PFSK-1 (cell line): ENCODE measurements around the gene NUP98.

ENCODE experiments used
- FOXP2 ChIP-seq: optimal IDR thresholded peaks from 2 replicates; pipeline ENCODE3; 2011; ENCODE audit warnings: borderline replicate concordance, control low read depth, inconsistent platforms; ENCODE audit not compliant: insufficient read depth; ENCODE audit errors: extremely low read length, extremely low read depth
- POLR2AphosphoS5 ChIP-seq: IDR thresholded peaks from 2 replicates; pipeline ENCODE4 v1.6.1; 2012; ENCODE audit warnings: low read depth, mild to moderate bottlenecking, control low read depth, low read length, moderate library complexity
- REST ChIP-seq, 2 experiments: IDR thresholded peaks; 2 replicates each; pipeline versions ENCODE4 v1.6.1 to v1.8.0; 2011 to 2012; ENCODE audit warnings: low read depth in 2 of 2, low read length in 2 of 2, control low read depth in 1 of 2, inconsistent platforms in 1 of 2, mild to moderate bottlenecking in 1 of 2, moderate library complexity in 1 of 2; ENCODE audit not compliant: insufficient read depth in 1 of 2
- SIN3A ChIP-seq: IDR thresholded peaks from 2 replicates; pipeline ENCODE4 v1.6.1; 2012; ENCODE audit warnings: mild to moderate bottlenecking, low read length, moderate library complexity, borderline replicate concordance; ENCODE audit not compliant: insufficient read depth
- TAF1 ChIP-seq: IDR thresholded peaks from 2 replicates; pipeline ENCODE4 v1.6.1; 2012; ENCODE audit warnings: low read length, control low read depth, borderline replicate concordance; ENCODE audit not compliant: insufficient read depth

NUP98 gene

GRCh38 chr11:3767536-3767935, 29.8 kb downstream of the NUP98 start:
- no peak for TF ChIP-seq SIN3A
- TF ChIP-seq TAF1 = no peak
- TF ChIP-seq FOXP2 = no peak
- TF ChIP-seq POLR2AphosphoS5 = no peak
- TF ChIP-seq REST (IDR thresholded peaks at IDR 0.05; ENCODE audit: insufficient read depth in 1 of 2, low read depth in 2 of 2, low read length in 2 of 2) = no peak

- TF ChIP-seq REST (IDR thresholded peaks at IDR 0.05; ENCODE audit: insufficient read depth in 1 of 2, low read depth in 2 of 2, low read length in 2 of 2) (no peak), POLR2AphosphoS5 (no peak), FOXP2 (no peak), SIN3A (no peak), TAF1 (no peak)
These were observed 33.1 kb downstream of the NUP98 start for GRCh38 chr11:3764266-3764665.

- no peak for TF ChIP-seq POLR2AphosphoS5
- TF ChIP-seq TAF1 = no peak
- no peak for TF ChIP-seq REST (IDR thresholded peaks at IDR 0.05; ENCODE audit: insufficient read depth in 1 of 2, low read depth in 2 of 2, low read length in 2 of 2)
- TF ChIP-seq FOXP2 = no peak
- TF ChIP-seq SIN3A = no peak
These were observed 42.2 kb downstream of the NUP98 start for GRCh38 chr11:3755151-3755550.

- TF ChIP-seq POLR2AphosphoS5 = no peak
These were observed 44.2 kb downstream of the NUP98 start for GRCh38 chr11:3753110-3753509.

- TF ChIP-seq TAF1 (no peak), REST (IDR thresholded peaks at IDR 0.05; ENCODE audit: insufficient read depth in 1 of 2, low read depth in 2 of 2, low read length in 2 of 2) (no peak), FOXP2 (no peak), POLR2AphosphoS5 (no peak), SIN3A (no peak)
These were observed 49.6 kb downstream of the NUP98 start for GRCh38 chr11:3747704-3748103.

GRCh38 chr11:3745161-3745560, 52.2 kb downstream of the NUP98 start:
- TF ChIP-seq FOXP2 = no peak
- no peak for TF ChIP-seq SIN3A
- no peak for TF ChIP-seq POLR2AphosphoS5
- TF ChIP-seq TAF1 = no peak
- TF ChIP-seq REST (IDR thresholded peaks at IDR 0.05; ENCODE audit: insufficient read depth in 1 of 2, low read depth in 2 of 2, low read length in 2 of 2) = no peak
